Naive B cell (primary cell): ENCODE measurements around the gene ABCC10. TPM values are rescaled to one million over a fixed set of nuclear protein-coding genes. Genes with fewer than 3 reads are reported as not detected.
A peak's percentile ranks its signal among the peaks of the same experiment; 100 is the strongest.
"Not testable (repeated sequence)": the region's sequence is repeated elsewhere in the genome, so short reads cannot be mapped to it uniquely, and the experiment has no call there.

ENCODE experiments used
- ATAC-seq, 2 donors: fragments of 150-1000 bp; cut with Tn5 transposase; 2 replicates each; pipeline ENCODE4 v1.10.0; 2021; ENCODE audit warnings: low read depth in 2 of 2, mild to moderate bottlenecking in 2 of 2, moderate library complexity in 2 of 2
- DNase-seq: peaks from one replicate; pipeline ENCODE4 v3.0.0; 2022
- H3K27ac Mint-ChIP-seq, 6 donors: one replicate each; pipeline ENCODE4 v1.8.0; 2020 to 2022; ENCODE audit warnings: mild to moderate bottlenecking in 6 of 6, mixed read lengths in 6 of 6, moderate library complexity in 5 of 6, inconsistent platforms in 2 of 6
- H3K27me3 Mint-ChIP-seq, 3 donors: one replicate each; pipeline ENCODE4 v1.8.0; 2021 to 2022; ENCODE audit warnings: mixed read lengths in 3 of 3, mild to moderate bottlenecking in 1 of 3
- H3K36me3 Mint-ChIP-seq, 2 donors: one replicate each; pipeline ENCODE4 v1.8.0; 2020 to 2022; ENCODE audit warnings: mixed read lengths in 2 of 2, inconsistent platforms in 1 of 2, mild to moderate bottlenecking in 1 of 2
- H3K4me1 Mint-ChIP-seq, 3 donors: one replicate each; pipeline ENCODE4 v1.8.0; 2020 to 2022; ENCODE audit warnings: mixed read lengths in 3 of 3, inconsistent platforms in 1 of 3, mild to moderate bottlenecking in 1 of 3, moderate library complexity in 1 of 3
- H3K4me3 Mint-ChIP-seq, 8 donors: one replicate each; pipeline ENCODE4 v1.8.0; 2020 to 2022; ENCODE audit warnings: mild to moderate bottlenecking in 8 of 8, mixed read lengths in 8 of 8, moderate library complexity in 8 of 8, inconsistent platforms in 2 of 8
- H3K9me3 Mint-ChIP-seq, 7 donors: one replicate each; pipeline ENCODE4 v1.8.0; 2020 to 2022; ENCODE audit warnings: mixed read lengths in 7 of 7, mild to moderate bottlenecking in 5 of 7, inconsistent platforms in 2 of 7, moderate library complexity in 1 of 7
- polyA plus RNA-seq, 6 donors: library from polyadenylated mRNA; unstranded; fragments of 300-500 nt; fragmentation: Illumina TruSeq; gene quantifications; one replicate each; pipeline ENCODE4 v1.2.3, GENCODE V29; 2021; ENCODE audit warnings: low read depth in 6 of 6

ABCC10 gene
- polyA plus RNA-seq, 6 donors from 2014 or later, result 9.0 to 21.0 (median 12.3) TPM

- Mint-ChIP-seq H3K36me3 (no peaks in the 10 kb centered on the region), H3K4me3 (peak overlapping the region; percentile 71 to 92 (median 86)), H3K4me1 (peaks cover 25 to 54% (median 46%) of the 10 kb centered on the region in 3 donors), H3K27ac (peak overlapping the region in 4 of 6 donors; percentile 69 to 86 (median 73)), H3K9me3 (no peaks in the 10 kb centered on the region), H3K27me3 (peaks cover 4 to 33% (median 20%) of the 10 kb centered on the region in 3 donors)
- peak; percentile 28 for DNase-seq
- peak; percentile 73 to 74 for ATAC-seq
Observed at GRCh38 chr6:43393602-43394001, 33.7 kb upstream of the ABCC10 start.

GRCh38 chr6:43394982-43395381 lies 32.4 kb upstream of the ABCC10 start:
- Mint-ChIP-seq H3K27ac (peak overlapping the region in 2 of 6 donors; percentile 34 to 75), H3K4me1 (peaks cover 25 to 49% (median 44%) of the 10 kb centered on the region in 3 donors), H3K27me3 (peaks cover 4 to 33% (median 20%) of the 10 kb centered on the region in 3 donors), H3K36me3 (no peaks in the 10 kb centered on the region), H3K9me3 (no peaks in the 10 kb centered on the region), H3K4me3 (peak overlapping the region in 1 of 8 donors; percentile 3)
- no peak for ATAC-seq
- no peak for DNase-seq

- peaks cover 4 to 30% (median 21%) of the 10 kb centered on the region in 3 donors for H3K27me3 Mint-ChIP-seq
- H3K4me1 Mint-ChIP-seq, result peaks cover 21 to 47% (median 37%) of the 10 kb centered on the region in 3 donors
- H3K36me3 Mint-ChIP-seq, result no peaks in the 10 kb centered on the region
- H3K27ac Mint-ChIP-seq, result peak overlapping the region in 2 of 6 donors; percentile 39 to 54
- ATAC-seq, result no peak
- no peaks in the 10 kb centered on the region for H3K9me3 Mint-ChIP-seq
- no peak for DNase-seq
- no peak overlapping the region for H3K4me3 Mint-ChIP-seq
Observed at GRCh38 chr6:43395776-43396175, 31.6 kb upstream of the ABCC10 start.

- peak overlapping the region in 2 of 6 donors; percentile 58 to 69 for H3K27ac Mint-ChIP-seq
- H3K4me1 Mint-ChIP-seq, result peaks cover 18 to 42% (median 29%) of the 10 kb centered on the region in 3 donors
- DNase-seq, result no peak
- no peaks in the 10 kb centered on the region for H3K9me3 Mint-ChIP-seq
- ATAC-seq, result no peak
- H3K36me3 Mint-ChIP-seq, result no peaks in the 10 kb centered on the region
- no peak overlapping the region for H3K4me3 Mint-ChIP-seq
- H3K27me3 Mint-ChIP-seq, result peaks cover 4 to 22% (median 17%) of the 10 kb centered on the region in 3 donors
Observed at GRCh38 chr6:43396408-43397149, 30.8 kb upstream of the ABCC10 start.

GRCh38 chr6:43399932-43400487 lies 27.3 kb upstream of the ABCC10 start:
- Mint-ChIP-seq H3K4me1 (peaks cover 0 to 12% (median 5%) of the 10 kb centered on the region in 3 donors), H3K9me3 (no peaks in the 10 kb centered on the region), H3K36me3 (no peaks in the 10 kb centered on the region), H3K4me3 (no peak overlapping the region), H3K27ac (no peak overlapping the region), H3K27me3 (peaks cover 17 to 28% (median 17%) of the 10 kb centered on the region in 3 donors)
- DNase-seq, result no peak
- ATAC-seq, result no peak

GRCh38 chr6:43401730-43402129 lies 25.6 kb upstream of the ABCC10 start:
- DNase-seq, result no peak
- Mint-ChIP-seq H3K4me1 (peaks cover 0 to 8% (median 3%) of the 10 kb centered on the region in 3 donors), H3K9me3 (no peaks in the 10 kb centered on the region), H3K27ac (no peak overlapping the region), H3K36me3 (no peaks in the 10 kb centered on the region), H3K4me3 (no peak overlapping the region), H3K27me3 (peaks cover 28 to 43% (median 33%) of the 10 kb centered on the region in 3 donors)
- no peak for ATAC-seq

GRCh38 chr6:43402820-43403219 lies 24.5 kb upstream of the ABCC10 start:
- Mint-ChIP-seq H3K4me3 (no peak overlapping the region), H3K27me3 (peaks cover 33 to 50% (median 43%) of the 10 kb centered on the region in 3 donors), H3K27ac (no peak overlapping the region), H3K36me3 (peaks cover 0 to 9% of the 10 kb centered on the region in 2 donors), H3K9me3 (no peaks in the 10 kb centered on the region), H3K4me1 (peaks cover 0 to 7% (median 2%) of the 10 kb centered on the region in 3 donors)
- no peak for DNase-seq
- no peak for ATAC-seq

GRCh38 chr6:43405354-43405753 lies 22.0 kb upstream of the ABCC10 start:
- no peak for ATAC-seq
- DNase-seq, result no peak
- H3K4me3 Mint-ChIP-seq, result no peak overlapping the region
- peaks cover 39 to 65% (median 51%) of the 10 kb centered on the region in 3 donors for H3K27me3 Mint-ChIP-seq
- peaks cover 0 to 7% (median 0%) of the 10 kb centered on the region in 3 donors for H3K4me1 Mint-ChIP-seq
- H3K27ac Mint-ChIP-seq, result peak overlapping the region in 2 of 6 donors; percentile 56 to 82
- peaks cover 0 to 9% of the 10 kb centered on the region in 2 donors for H3K36me3 Mint-ChIP-seq
- no peaks in the 10 kb centered on the region for H3K9me3 Mint-ChIP-seq

GRCh38 chr6:43407296-43407695 lies 20.0 kb upstream of the ABCC10 start:
- Mint-ChIP-seq H3K27me3 (peaks cover 39 to 54% (median 51%) of the 10 kb centered on the region in 3 donors), H3K4me1 (no peaks in the 10 kb centered on the region), H3K27ac (no peak overlapping the region), H3K4me3 (no peak overlapping the region), H3K9me3 (no peaks in the 10 kb centered on the region), H3K36me3 (peaks cover 0 to 9% of the 10 kb centered on the region in 2 donors)
- ATAC-seq, result no peak
- DNase-seq, result no peak

- Mint-ChIP-seq H3K36me3 (peaks cover 0 to 9% of the 10 kb centered on the region in 2 donors), H3K27ac (no peak overlapping the region), H3K4me3 (no peak overlapping the region), H3K9me3 (peaks cover 0 to 5% (median 0%) of the 10 kb centered on the region in 7 donors), H3K27me3 (peaks cover 36 to 55% (median 51%) of the 10 kb centered on the region in 3 donors), H3K4me1 (no peaks in the 10 kb centered on the region)
- DNase-seq, result no peak
- ATAC-seq, result no peak
Observed at GRCh38 chr6:43408259-43408658, 19.1 kb upstream of the ABCC10 start.

- peaks cover 16 to 47% (median 27%) of the 10 kb centered on the region in 3 donors for H3K27me3 Mint-ChIP-seq
- H3K4me1 Mint-ChIP-seq, DNase-seq, H3K4me3 Mint-ChIP-seq, H3K36me3 Mint-ChIP-seq, H3K27ac Mint-ChIP-seq, ATAC-seq, H3K9me3 Mint-ChIP-seq: not testable (repeated sequence)
Observed at GRCh38 chr6:43410776-43411175, 16.6 kb upstream of the ABCC10 start.

GRCh38 chr6:43412541-43412940 lies 14.8 kb upstream of the ABCC10 start:
- no peak overlapping the region for H3K4me3 Mint-ChIP-seq
- peaks cover 0 to 7% (median 0%) of the 10 kb centered on the region in 7 donors for H3K9me3 Mint-ChIP-seq
- H3K36me3 Mint-ChIP-seq, result peaks cover 0 to 3% of the 10 kb centered on the region in 2 donors
- DNase-seq (no peak), ATAC-seq (no peak)
- no peaks in the 10 kb centered on the region for H3K4me1 Mint-ChIP-seq
- H3K27ac Mint-ChIP-seq, result no peak overlapping the region
- peaks cover 6 to 45% (median 18%) of the 10 kb centered on the region in 3 donors for H3K27me3 Mint-ChIP-seq

GRCh38 chr6:43413002-43413401 lies 14.3 kb upstream of the ABCC10 start:
- ATAC-seq, result no peak
- Mint-ChIP-seq H3K4me1 (peaks cover 0 to 2% (median 0%) of the 10 kb centered on the region in 3 donors), H3K27ac (no peak overlapping the region), H3K27me3 (peaks cover 5 to 44% (median 18%) of the 10 kb centered on the region in 3 donors), H3K4me3 (no peak overlapping the region), H3K36me3 (no peaks in the 10 kb centered on the region), H3K9me3 (peaks cover 0 to 7% (median 0%) of the 10 kb centered on the region in 7 donors)
- DNase-seq, result no peak

- Mint-ChIP-seq H3K27me3 (peaks cover 0 to 31% (median 15%) of the 10 kb centered on the region in 3 donors), H3K9me3 (peaks cover 0 to 10% (median 3%) of the 10 kb centered on the region in 7 donors)
- H3K4me3 Mint-ChIP-seq, H3K4me1 Mint-ChIP-seq, H3K36me3 Mint-ChIP-seq, H3K27ac Mint-ChIP-seq, ATAC-seq, DNase-seq: not testable (repeated sequence)
Observed at GRCh38 chr6:43415275-43415674, 12.1 kb upstream of the ABCC10 start.
